ENCODE data around the gene IWS1.

DNA sequence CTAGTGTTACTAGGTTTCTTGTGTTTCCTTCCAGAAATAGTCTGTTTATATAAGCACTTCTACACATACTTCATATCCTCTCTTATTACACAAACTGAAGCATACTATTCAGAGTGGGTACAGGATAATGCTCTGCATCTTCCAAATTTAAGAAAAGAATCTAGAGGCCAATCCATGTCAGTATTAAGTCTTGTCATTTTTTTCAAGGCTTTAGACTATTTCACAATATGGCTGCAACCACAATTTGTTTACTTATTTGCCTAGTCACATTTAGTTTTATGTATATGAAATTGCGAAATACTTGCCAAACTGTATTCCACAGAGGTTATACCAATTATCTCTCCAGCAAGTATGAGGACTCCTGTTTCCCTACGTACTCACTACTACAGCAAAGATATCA lies 27.9 kb downstream of the IWS1 start:
- no peak for TF ChIP-seq POLR2A (IDR thresholded peaks at IDR 0.05)
- TF ChIP-seq CTCF (IDR thresholded peaks at IDR 0.05 in 8 of 11, conservative IDR thresholded peaks at IDR 0.05 in 3 of 11): no peak
